H1 (cell line): ENCODE results near the gene SLC24A3.

Experiments used
- PHF8 ChIP-seq: fragments of 200-600 bp; sonication (generic); conservative IDR thresholded peaks from 2 replicates; pipeline ENCODE4 v1.7.1; 2012; ENCODE audit warnings: low read depth, mild to moderate bottlenecking, inconsistent platforms, low read length, moderate library complexity
- TF ChIP-seq, protein P1 (sequence below): IDR thresholded peaks from 2 replicates; pipeline ENCODE4 v1.6.1; 2012; ENCODE audit warnings: low read length, inconsistent platforms

DNA sequence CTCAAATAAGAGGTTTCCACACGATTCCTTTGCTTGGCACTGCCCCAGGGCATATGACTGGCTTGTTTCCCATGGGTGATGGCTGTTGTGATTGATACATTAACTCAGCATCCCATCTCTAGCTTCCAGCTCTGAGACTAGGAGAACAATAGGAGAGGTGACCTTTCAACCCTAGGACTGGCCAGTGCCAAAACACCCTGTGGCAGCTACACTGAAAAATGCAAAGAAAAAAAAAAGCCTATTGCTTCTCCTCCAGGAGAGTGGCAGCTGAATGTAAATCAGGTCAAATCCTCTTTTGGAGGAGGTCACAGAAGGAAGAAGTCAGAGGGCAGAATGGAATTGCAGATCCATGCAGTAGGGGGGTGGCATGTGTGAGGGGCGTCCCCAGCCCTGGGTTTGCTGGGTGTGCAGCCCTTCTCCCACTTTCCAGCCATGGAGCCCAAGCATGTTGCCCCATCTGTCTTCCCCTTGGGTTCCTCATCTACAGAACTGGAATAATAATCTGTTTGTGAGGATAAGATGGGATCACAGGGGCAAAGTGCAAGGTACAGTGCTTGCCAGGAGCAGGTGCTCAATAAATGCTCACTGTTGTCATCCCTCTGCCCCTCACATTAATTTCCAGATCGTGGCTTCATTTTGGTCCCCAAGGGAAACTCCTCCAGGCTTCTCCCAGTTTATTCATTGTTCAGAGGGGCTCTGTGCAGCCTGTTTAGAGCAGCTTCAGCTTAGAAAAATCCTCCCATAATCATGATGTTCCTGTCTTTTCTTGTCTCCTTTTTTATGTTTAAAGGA, 300.6 kb downstream of the SLC24A3 start:
- TF ChIP-seq, protein P1, sequence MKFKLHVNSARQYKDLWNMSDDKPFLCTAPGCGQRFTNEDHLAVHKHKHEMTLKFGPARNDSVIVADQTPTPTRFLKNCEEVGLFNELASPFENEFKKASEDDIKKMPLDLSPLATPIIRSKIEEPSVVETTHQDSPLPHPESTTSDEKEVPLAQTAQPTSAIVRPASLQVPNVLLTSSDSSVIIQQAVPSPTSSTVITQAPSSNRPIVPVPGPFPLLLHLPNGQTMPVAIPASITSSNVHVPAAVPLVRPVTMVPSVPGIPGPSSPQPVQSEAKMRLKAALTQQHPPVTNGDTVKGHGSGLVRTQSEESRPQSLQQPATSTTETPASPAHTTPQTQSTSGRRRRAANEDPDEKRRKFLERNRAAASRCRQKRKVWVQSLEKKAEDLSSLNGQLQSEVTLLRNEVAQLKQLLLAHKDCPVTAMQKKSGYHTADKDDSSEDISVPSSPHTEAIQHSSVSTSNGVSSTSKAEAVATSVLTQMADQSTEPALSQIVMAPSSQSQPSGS: no peak
- no peak for TF ChIP-seq PHF8
